ENCODE data around the gene BMERB1.

Gene BMERB1

GRCh38 chr16:15598648-15599190 is 164.3 kb downstream of the BMERB1 start:
- Histone ChIP-seq H3K4me1 (no peaks in the 10 kb centered on the region), H3K9me3 (ENCODE audit: control insufficient read depth, low read length) (no peaks in the 10 kb centered on the region), H3K9ac (no peak overlapping the region), H3K27me3 (ENCODE audit: control insufficient read depth, insufficient read depth, low read length) (no peaks in the 10 kb centered on the region), H3K36me3 (ENCODE audit: control insufficient read depth, insufficient read depth, low read length) (no peaks in the 10 kb centered on the region), H2AFZ (no peak overlapping the region), H3K4me3 (ENCODE audit: low read depth, low read length) (no peak overlapping the region), H3K27ac (no peak overlapping the region), H3K79me2 (no peaks in the 10 kb centered on the region), H3K4me2 (ENCODE audit: low read length) (no peak overlapping the region)
- TF ChIP-seq CTCF (IDR thresholded peaks at IDR 0.05): no peak

DNA sequence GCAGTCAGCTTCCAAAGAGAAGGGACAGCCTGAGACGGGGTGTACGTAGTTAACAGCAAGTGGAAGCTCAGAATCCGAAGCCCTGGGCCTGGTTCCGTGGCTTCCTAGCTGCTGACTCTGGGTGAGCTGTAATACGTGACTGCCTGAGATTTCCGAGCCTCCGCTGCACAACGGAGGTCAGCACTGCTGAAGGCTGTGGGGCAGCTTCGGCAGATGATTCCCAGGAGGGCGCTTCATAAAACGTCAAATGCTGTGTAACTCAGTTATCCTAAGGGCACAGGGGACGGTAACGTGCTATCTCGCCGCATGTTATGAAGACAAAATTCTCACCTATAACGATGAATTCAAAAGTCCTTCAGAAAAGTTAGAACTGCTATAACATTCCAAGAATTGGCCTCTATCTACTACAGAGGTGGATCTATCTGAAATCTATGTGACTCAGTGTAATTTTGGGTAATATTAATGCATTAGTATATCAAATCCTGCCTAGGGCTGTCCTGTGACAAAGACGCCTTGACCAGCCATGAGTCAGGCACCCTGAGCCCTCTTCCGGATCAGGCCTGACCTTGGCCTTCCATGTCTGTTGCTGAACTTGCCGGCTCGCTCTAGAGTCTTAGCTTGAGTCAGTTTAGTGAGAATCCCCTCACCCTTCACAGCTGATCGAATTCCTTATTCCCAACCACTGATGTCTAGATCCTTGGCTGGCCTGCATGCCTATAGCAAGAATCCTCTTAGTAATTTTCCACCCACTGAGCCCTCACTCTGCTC is 165.1 kb downstream of the BMERB1 start:
- no peak overlapping the region for H3K4me2 ChIP-seq (ENCODE audit: low read length)
- H2AFZ ChIP-seq: no peak overlapping the region
- H3K79me2 ChIP-seq: no peaks in the 10 kb centered on the region
- no peak overlapping the region for H3K9ac ChIP-seq
- H3K4me1 ChIP-seq: no peaks in the 10 kb centered on the region
- TF ChIP-seq CTCF (IDR thresholded peaks at IDR 0.05): no peak
- H3K27ac ChIP-seq: no peak overlapping the region
- no peaks in the 10 kb centered on the region for H3K36me3 ChIP-seq (ENCODE audit: control insufficient read depth, insufficient read depth, low read length)
- H3K4me3 ChIP-seq (ENCODE audit: low read depth, low read length): no peak overlapping the region
- no peaks in the 10 kb centered on the region for H3K9me3 ChIP-seq (ENCODE audit: control insufficient read depth, low read length)
- H3K27me3 ChIP-seq (ENCODE audit: control insufficient read depth, insufficient read depth, low read length): no peaks in the 10 kb centered on the region

DNA sequence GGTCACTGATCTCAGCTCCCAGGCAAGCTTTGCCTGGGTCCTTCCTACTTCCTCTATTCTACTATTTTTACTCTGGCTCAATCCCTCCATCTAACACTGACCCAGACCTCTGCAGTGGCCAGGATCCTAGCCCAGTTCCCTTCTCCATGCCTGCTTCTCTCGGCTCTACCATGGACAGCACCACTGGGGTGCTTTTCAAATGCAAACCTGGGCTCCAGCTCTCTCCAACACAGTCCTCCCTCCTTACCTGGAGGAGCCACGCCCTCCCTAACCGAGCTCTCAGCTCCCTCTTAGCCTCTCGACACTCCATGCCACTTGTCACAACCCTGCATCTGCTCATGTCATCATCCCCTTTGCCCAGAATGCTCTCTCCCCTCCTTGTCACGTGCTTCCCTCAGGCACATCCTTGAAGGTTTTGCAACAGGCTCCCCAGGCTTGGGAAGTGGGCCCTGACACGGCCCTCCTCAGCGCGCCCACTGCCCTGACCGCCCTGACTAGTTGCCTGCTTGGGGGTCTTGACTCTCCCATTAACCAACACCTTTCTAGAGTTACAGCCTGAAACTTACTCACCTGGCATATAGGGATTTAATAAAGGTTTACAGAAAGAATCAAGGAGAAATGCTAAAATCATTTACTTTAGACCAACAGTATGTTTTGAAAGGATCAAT is 167.0 kb downstream of the BMERB1 start:
- H3K4me3 ChIP-seq (ENCODE audit: low read depth, low read length): no peak overlapping the region
- no peaks in the 10 kb centered on the region for H3K9me3 ChIP-seq (ENCODE audit: control insufficient read depth, low read length)
- H3K4me2 ChIP-seq (ENCODE audit: low read length): no peak overlapping the region
- H3K4me1 ChIP-seq: no peaks in the 10 kb centered on the region
- no peak overlapping the region for H3K9ac ChIP-seq
- no peak for TF ChIP-seq CTCF (IDR thresholded peaks at IDR 0.05)
- no peaks in the 10 kb centered on the region for H3K36me3 ChIP-seq (ENCODE audit: control insufficient read depth, insufficient read depth, low read length)
- H3K79me2 ChIP-seq: no peaks in the 10 kb centered on the region
- H2AFZ ChIP-seq: no peak overlapping the region
- no peak overlapping the region for H3K27ac ChIP-seq
- no peaks in the 10 kb centered on the region for H3K27me3 ChIP-seq (ENCODE audit: control insufficient read depth, insufficient read depth, low read length)

- H3K4me2 ChIP-seq (ENCODE audit: low read length): no peak overlapping the region
- H3K36me3 ChIP-seq (ENCODE audit: control insufficient read depth, insufficient read depth, low read length): no peaks in the 10 kb centered on the region
- H3K79me2 ChIP-seq: peaks cover 2% of the 10 kb centered on the region
- no peaks in the 10 kb centered on the region for H3K27me3 ChIP-seq (ENCODE audit: control insufficient read depth, insufficient read depth, low read length)
- no peak for TF ChIP-seq CTCF (IDR thresholded peaks at IDR 0.05)
- H3K9ac ChIP-seq: no peak overlapping the region
- no peaks in the 10 kb centered on the region for H3K4me1 ChIP-seq
- H3K27ac ChIP-seq: no peak overlapping the region
- no peak overlapping the region for H3K4me3 ChIP-seq (ENCODE audit: low read depth, low read length)
- no peak overlapping the region for H2AFZ ChIP-seq
- no peaks in the 10 kb centered on the region for H3K9me3 ChIP-seq (ENCODE audit: control insufficient read depth, low read length)
Observed at GRCh38 chr16:15602285-15603044, 168.1 kb downstream of the BMERB1 start.

Measured in parathyroid adenoma (tissue), 2 donors.